NCI-H2081 treated with DMSO at 0.1 percent for 48 hours (cell line): ENCODE measurements around the gene OR52E2.

Experiments
- DNase-seq: peaks from one replicate; lab custom pipeline; 2025; lab: John Stamatoyannopoulos, UW

The OR52E2 gene

GRCh38 chr11:5011254-5011653 lies 48.2 kb downstream of the OR52E2 start:
- DNase-seq: no peak
